Mucosa of gallbladder (tissue), 1 donor: ENCODE measurements around the gene FCGR2B. TPM values are rescaled to one million over a fixed set of nuclear protein-coding genes. Genes with fewer than 3 reads are reported as not detected.
"Not testable (repeated sequence)": the region's sequence is repeated elsewhere in the genome, so short reads cannot be mapped to it uniquely, and the experiment has no call there.

Experiments used
- DNase-seq: peaks from one replicate; pipeline ENCODE4 v3.0.0-alpha.2; 2020; ENCODE audit warnings: low spot score
- total RNA-seq: library from RNA; stranded (reverse); gene quantifications from one replicate; pipeline ENCODE4 v1.2.1, GENCODE V29; 2021
- donor health status: DM: no; HTN: no; CAD: no.

The FCGR2B gene
- total RNA-seq = 19.4 TPM

DNA sequence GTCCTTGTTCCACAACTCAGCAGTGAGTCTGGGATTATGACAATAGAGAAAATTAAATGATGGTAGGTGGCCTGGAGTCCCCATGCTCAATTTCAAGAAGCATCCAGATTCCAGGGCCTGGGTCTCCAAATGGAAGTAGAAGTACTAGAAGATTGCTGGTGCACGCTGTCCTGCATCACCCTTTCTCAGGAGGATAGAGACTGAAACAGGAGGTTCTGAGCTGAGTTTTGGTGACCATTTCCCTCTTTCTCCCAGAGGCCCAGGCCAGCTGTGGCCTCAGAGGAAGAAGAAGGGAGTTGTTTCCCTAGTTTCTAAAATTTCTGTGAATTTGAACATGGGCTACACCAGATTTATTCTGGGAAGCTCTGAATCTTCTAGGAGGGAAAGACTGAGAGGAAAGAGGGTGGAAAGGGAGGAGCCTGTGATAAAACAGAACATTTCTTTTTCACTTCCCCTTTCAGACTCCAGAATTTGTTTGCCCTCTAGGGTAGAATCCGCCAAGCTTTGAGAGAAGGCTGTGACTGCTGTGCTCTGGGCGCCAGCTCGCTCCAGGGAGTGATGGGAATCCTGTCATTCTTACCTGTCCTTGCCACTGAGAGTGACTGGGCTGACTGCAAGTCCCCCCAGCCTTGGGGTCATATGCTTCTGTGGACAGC lies at the start of gene FCGR2B:
FCGR2B (plus strand) TSS at position 460 of the 656 bp plus-strand sequence; CDS start at position 559, 99 bp downstream.
- DNase-seq = not testable (repeated sequence)

DNA sequence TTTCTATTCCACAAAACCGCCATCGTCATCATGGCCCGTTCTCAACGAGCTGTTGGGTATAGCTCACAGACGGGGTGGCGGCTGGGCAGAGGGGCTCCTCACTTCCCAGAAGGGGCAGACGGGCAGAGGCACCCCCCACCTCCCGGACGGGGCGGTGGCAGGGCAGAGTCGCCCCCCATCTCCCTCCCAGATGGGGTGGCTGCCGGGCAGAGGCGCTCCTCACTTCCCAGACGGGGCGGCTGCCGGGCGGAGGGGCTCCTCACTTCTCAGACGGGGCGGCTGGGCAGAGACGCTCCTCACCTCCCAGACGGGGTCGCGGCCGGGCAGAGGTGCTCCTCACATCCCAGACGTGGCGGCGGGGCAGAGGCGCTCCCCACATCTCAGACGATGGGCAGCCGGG lies 46.5 kb upstream of the FCGR2B start:
- DNase-seq = not testable (repeated sequence)

DNA sequence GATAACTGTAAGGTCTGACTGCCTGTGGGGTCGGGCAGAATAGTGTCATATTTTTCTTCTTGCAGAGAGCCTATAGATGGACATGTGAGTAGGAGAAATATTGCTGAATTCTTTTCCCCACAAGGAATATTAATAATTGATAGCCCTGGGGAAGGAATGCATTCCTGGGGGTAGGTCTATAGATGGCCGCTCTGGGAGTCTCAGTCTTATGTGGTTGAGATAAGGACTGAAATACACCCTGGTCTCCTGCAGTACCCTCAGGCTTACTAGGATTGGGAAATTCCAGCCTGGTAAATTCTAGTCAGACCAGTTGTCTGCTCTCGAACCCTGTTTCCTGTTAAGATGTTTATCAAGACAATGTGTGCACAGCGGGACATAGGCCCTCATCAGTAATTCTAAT lies 44.4 kb upstream of the FCGR2B start:
- DNase-seq = not testable (repeated sequence)

DNA sequence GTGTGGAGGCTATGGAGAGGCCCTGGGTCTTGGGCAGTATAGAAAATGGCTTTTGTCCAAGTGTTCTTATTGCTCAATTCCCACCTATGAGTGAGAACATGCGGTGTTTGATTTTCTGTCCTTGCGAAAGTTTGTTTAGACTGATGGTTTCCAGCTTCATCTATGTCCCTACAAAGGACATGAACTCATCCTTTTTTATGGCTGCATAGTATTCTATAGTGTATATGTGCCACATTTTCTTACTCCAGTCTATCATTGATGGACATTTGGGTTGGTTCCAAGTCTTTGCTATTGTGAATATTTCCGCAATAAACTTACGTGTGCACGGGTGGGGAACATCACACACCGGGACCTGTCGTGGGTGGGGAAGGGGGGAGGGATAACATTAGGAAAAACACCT lies 42.5 kb upstream of the FCGR2B start:
- DNase-seq = not testable (repeated sequence)

DNA sequence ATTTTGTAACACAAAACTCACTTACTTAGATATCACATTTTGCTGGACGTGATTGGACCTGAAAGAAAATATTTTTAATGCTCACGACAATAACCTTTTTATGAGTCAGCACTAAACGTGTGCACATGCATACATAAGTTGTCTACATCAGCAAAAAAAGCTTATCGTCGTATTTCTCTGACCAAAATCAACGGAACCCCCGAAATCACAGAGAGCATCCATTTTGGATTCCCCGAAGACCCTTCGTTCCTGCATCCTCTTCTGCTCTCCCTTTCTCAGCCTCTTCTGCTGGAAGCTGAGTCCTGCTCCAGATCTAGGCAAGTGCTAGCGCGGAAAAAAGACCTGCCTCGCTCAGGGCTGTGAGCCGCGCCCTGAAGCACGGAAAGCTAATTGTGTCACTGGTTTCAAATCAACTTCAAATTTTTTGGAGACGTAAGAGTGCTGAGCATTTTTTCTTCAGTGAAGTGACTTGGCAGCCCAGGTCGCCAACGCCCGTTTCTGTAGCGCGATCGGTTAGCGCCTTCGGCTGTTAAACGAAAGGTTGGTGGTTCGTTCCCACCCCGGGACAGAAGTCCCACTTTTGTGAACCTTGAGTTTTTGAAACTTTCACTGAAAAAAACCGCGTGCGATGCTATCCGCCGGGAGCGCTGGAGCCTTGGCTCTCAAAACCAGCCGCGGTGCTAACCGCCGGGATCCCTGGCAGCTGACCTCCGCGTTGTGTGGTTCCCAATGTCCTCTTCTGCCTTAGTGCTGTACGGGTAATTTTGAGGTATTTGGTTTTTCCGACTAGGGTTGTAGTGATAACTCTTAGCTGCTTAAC lies 41.6 kb upstream of the FCGR2B start:
- DNase-seq = peak; percentile 40

DNA sequence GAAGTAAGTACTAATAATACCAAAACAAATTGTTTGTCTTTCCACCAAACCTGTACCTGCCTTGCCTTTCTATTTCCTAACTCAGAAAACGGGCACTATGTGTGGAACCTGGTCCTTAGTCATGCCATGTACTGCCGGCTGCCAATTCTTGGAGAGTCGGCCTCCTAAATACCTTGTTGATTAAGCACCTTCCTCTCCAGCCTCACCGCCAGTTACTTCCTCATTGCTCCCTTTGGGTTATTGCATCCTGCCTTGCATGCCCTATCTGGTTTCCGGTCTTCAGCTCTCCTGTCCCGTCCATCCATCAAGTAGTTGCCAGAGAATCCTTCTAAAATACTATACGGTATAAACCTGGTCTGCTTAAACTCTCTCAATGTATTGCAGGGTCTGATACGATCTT lies 40.9 kb upstream of the FCGR2B start:
- DNase-seq = not testable (repeated sequence)

DNA sequence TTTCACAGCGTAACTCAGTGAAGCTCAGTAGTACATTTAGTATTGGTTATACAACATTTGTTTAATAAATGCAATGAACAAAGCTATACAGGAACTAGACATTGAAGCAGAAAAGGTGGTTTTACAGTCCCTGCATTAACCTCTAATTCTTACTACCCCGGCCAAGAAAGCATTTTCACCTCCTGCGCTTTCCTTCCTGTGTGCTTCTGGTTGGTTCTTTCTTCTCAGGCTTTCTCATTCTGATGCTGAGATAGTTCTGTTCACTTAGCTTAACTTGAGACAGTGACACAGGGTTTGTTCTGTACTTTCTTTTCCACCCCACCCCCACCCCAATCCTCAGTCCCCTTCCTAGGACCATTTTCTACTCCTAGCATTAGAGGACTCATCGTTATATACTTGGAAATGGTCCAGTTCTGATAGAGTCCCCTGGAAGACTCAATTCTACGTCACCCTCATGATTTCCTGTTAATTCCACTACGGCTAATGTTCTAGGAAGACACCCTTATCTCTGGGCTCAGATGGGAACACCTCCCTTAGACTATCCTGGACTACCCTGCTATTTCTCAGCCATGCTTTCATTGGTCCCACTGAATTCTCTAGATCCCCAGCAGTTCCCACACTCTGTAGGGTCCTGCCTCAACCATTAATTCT lies 39.4 kb upstream of the FCGR2B start:
- DNase-seq = not testable (repeated sequence)

DNA sequence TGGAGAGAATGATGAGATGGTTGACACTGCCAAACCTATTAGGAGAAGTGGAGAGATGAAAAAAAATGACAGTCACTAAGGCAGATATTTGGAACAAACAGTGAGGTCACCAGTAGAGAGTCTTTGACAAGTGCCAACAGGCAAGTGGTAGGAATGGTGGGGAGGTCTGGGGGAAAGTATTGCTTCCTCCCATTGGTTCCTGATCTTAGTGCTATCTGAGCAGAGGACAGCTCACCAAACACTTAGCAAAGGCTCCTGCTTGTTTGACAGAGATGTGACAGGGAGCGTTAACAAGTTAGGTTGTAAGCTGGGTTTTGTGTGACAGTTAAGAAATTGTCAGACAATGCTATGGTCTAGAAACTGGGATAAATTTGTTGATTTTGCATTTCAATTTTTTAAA lies 38.3 kb upstream of the FCGR2B start:
- DNase-seq = not testable (repeated sequence)

DNA sequence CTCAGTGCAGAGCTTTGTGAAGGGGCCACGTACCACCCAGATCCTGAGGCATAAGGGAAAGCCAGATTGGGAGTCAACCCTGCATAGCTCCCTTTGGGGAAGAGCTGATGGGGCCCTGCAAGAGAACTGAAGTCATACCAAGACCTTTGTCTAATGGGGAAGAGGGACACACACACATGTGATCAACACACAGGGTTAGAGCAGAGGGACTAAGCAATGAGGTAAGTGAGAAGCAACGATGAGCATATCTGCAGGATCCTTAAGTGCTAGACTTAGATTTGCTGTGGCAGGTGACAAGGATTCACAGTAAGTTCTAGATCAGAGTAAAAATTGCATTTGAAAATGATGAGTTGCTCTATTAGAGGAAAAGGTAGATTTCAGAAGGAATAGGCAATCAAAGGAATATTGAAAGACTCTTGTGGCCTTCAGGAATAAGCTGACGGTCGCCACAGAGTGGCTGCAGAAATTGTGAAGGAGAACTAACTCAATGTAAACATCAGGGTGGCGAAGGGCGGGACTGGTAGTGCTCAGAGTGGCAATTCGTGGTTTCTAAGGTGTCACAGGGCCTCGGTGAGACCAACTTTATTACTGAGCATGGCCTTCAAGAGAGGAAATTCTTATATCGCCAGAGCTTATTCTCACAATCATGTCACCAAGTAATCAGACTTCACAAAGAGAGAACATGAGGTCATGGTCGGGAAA lies 36.3 kb upstream of the FCGR2B start:
- not testable (repeated sequence) for DNase-seq

DNA sequence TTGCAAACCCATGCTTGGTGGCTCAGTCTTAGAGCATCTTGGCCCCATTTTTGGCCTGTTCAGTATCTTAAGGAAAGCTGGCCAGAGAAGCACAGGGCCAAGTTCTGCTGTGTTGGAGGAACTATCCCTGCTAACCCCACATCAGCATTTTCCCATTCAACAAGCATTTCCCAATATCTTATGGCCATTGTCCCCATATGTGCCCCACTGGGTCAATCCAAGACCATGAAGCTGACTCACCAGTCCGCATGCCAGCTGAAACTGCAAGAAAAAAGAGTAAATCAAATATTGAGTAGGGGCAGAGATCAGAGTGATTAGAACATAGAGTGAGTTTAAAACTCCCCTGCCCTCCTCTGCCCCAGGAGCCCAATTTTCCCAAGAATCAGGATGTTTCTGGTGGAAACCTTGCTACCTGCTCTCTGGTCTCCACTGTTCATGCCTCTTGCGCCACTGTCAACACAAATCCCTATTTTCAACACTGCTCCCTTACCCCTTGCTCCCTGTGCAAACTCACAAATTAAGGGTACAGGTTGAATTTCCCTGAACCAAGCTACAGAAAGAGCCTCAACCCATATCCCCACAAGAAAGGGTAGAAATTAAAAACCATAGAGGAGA lies 32.7 kb upstream of the FCGR2B start:
- DNase-seq = not testable (repeated sequence)

DNA sequence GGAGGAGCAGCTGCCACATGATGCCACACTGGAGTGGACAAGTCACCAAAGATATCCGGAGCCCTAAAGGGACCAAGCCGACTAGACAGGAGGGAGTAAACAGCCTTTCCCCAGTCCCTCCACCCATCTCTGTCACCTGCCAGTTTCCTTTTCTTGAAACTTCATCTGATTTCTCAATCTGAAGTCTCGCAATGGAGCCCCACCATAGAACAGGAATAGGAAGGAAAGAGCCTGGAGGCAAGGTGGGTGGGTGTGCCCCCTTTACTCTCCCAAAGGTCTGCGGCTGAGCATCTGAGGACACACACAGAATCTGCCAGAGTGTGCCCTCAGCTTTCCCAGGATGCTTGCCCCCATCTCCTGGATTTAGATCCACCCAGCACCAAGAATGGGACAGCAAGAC lies 31.9 kb upstream of the FCGR2B start, which contains the start of gene FCGR3B:
FCGR3B (minus strand) TSS at position 101 of the 400 bp plus-strand sequence; CDS start at position 19, 82 bp downstream.
- no peak for DNase-seq

DNA sequence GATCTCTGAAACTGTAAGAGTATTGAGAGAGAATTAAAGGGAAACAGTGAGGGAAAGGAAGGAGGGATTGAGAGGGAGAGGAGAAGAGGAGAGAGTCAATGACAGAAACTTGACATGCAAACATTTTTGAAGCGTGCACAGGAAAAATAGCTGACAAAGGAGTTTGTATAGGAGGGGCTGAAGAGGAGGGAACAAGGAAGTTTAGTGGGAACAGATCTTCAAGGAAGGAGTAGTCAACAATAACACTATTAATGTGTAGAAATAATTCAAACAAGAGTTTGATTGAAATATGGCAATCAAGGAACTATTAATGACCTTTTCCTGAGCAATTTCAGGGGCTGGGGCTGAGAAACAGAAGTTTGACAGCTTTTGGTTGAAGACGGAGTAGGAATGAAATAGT lies 27.9 kb upstream of the FCGR2B start:
- not testable (repeated sequence) for DNase-seq

DNA sequence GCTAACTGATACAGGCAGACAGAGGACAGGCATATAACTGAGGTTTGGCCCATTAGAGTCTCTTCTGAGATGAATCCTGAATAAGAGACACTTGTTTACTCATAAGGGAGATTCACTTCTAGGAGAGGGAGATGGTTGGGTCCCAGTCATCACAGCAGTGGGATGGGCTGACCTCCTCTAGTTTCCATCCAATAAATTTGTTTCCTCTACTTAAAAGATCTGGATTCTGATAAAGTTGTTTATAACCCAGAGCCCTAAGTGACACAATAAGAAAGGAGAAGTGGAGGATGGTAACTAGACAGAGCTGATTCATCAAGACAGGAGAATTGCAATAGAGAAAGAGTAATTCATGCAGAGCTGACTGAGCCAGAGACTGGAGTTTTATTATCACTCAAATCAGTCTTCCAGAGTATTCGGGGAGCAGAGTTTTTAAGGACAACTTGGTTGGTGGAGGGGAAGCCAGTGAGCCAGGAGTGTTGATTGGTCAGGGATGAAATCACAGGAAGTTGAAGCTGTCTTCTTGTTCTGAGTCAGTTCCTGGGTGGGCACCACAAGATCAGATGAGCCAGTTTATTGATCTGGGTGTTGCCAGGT lies 26.7 kb upstream of the FCGR2B start:
- not testable (repeated sequence) for DNase-seq

DNA sequence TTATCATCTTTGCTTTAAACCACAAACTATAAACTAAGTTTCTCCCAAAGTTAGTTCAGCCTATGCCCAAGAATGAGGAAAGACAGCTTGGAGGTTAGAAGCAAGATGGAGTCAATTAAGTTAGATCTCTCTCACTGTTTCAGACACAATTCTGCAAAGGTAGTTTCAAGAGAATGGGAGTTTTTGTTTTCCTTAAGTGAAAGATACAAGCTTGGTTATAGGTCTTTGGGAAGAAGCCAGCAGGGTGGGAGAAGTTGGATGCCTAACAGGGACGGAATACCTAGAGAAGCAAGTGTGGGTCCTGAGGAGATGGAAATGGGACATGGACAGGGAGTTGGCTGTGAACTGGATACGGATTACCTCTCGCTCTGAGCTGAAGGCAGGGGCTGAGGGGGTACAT lies 26.0 kb upstream of the FCGR2B start:
- DNase-seq = not testable (repeated sequence)

DNA sequence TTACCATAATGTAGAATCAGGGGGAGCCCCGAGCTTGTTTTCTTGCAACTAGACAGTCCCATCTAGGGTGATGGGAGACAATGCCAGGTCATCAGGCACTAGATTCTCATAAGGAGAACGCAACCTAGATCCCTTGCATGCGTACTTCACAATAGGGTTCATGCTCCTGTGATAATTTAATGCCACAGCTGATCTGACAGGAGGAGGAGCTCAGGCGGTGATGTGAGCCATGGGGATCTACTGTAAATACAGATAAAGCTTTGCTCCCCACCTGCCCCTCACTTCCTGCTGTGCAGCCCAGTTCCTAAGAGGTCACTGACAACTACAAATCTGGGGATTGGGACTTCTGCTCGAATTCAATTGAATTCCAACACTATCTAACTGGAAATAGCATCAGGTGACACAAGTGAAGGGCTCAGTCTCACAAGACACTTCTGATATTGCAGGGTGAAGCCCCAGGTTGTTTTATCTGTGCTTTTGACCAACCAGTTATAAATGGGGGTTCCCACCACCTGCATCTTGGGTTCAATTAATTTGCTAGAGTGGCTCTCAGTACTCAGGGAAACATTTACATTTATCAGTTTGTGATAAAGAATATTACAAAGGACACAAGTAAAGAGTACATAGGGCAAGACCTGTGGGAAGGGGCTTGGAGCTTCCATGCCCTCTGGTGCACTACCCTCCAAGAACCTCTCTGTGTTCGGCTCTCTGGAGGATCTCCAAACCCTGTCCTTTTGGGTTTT lies 24.5 kb upstream of the FCGR2B start:
- DNase-seq = not testable (repeated sequence)

DNA sequence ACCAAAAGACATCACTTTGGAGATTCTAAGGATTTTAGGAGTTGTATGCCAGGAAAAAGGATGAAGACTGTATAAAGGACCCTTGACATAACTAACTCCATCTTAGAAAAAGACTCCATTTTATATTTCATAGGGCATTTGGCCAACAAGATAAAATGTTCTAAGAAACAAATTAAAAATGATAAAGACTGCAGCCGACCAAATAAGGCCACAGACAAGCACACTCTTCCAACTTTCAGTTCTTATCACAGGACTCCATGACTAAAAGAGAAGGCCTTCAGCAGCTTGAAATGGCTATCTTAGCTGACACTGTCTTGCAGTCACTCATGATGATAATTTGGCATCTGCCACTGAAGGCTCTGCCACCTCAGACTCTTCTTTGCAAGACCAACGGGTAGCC lies 23.7 kb upstream of the FCGR2B start:
- DNase-seq = not testable (repeated sequence)

DNA sequence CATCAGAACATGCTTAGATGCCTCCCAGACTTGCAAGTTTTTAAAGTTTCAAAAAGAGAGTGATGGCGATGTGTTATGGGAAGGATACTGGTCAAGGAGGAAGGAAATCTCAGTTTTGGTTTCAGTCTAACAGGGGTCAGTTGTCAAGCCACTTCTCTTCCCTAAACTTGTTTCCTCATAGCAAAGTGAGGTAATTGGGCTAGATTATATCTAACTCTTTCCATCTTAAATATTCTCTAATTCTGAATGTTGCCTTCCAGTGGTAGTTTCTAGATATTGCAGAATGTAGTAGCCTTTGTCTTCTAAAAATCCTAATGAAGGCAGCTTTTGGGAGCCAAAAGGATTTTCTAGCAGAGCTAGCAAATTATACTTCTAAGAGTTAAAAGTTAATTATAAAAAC lies 20.2 kb upstream of the FCGR2B start:
- not testable (repeated sequence) for DNase-seq

DNA sequence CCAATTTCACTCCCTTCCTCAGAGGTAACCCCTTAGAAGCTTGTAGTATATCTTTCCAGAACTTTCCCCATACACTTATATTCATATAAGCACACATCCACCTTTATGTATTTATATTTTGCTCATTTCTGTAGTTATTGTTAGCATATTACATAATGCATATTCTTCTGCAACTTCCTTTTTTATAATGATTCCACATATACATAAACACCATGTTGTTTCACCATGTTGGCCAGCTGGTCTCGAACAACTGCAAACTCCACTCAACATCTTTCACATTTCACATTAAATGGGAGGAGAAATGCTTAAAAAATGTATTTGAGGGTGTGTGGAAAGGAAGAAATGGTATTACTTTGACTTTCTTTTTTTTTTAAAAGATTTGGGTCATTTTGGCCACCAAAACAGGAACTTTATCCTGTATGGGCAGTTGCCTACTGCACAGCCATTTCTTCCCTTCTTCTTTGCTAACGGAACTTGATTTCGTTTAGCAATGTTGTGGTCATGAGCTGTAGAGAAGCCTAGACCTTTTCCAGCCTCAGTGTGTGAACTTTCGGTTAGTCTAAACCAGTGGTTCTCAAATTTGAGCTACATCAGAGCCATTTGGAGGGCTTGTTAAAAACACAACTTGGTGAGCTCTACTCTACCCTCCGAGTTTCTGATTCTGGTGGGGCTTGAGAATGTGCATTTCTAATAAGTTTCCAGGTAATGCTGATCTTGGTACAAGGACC lies 19.3 kb upstream of the FCGR2B start:
- DNase-seq = not testable (repeated sequence)

DNA sequence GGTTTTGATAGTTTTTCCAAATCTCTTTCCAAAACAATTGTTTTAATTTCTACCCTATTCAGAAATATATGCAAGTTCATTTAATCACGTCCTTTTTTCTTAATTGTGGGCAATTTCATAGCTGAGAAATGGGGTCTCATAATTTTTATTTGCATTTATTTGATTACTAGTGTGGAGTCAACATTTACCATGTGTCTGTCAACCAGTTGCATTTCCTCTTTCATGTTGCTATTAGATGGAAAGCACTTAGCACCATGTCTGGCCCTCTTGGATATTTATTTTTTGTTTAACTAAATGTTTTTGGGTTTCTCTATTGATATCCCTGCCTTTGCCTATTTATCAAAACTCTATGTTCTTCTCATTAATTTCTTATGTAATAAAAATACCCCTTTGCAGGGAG lies 18.1 kb upstream of the FCGR2B start:
- DNase-seq = not testable (repeated sequence)
